GM19468 (cell line): Measurements from ENCODE around the gene BCL10.
A peak's percentile ranks its signal among the peaks of the same experiment; 100 is the strongest.

Experiments used
- ATAC-seq: cut with Tn5 transposase; IDR thresholded peaks from one replicate; pipeline ENCODE4 v1.9.1; 2021; ENCODE audit warnings: mild to moderate bottlenecking, moderate library complexity, moderate number of reproducible peaks; ENCODE audit not compliant: unreplicated experiment; ENCODE audit errors: extremely low read depth

Gene BCL10

GRCh38 chr1:85276215-85276977, at the start of gene BCL10:
Gene BCL10 (minus strand): TSS chr1:85276632. CDS start chr1:85276352, 280 bp downstream.
- peak; percentile 99 for ATAC-seq

GRCh38 chr1:85325920-85326319, 49.5 kb upstream of the BCL10 start:
- no peak for ATAC-seq

GRCh38 chr1:85323770-85324169, 47.3 kb upstream of the BCL10 start:
- ATAC-seq: no peak

- ATAC-seq: no peak
Measured at GRCh38 chr1:85322655-85323054, 46.2 kb upstream of the BCL10 start.

- ATAC-seq: no peak
Measured at GRCh38 chr1:85321237-85321964, 45.0 kb upstream of the BCL10 start.

- ATAC-seq: no peak
Measured at GRCh38 chr1:85320371-85321131, 44.1 kb upstream of the BCL10 start.

- ATAC-seq: no peak
Measured at GRCh38 chr1:85319931-85320330, 43.5 kb upstream of the BCL10 start.

GRCh38 chr1:85319491-85319890, 43.1 kb upstream of the BCL10 start:
- ATAC-seq: no peak

GRCh38 chr1:85318217-85318616, 41.8 kb upstream of the BCL10 start:
- no peak for ATAC-seq

GRCh38 chr1:85317560-85317959, 41.1 kb upstream of the BCL10 start:
- ATAC-seq: no peak

GRCh38 chr1:85316321-85316720, 39.9 kb upstream of the BCL10 start:
- ATAC-seq: no peak

- ATAC-seq: no peak
Measured at GRCh38 chr1:85315789-85316188, 39.4 kb upstream of the BCL10 start.

GRCh38 chr1:85314726-85315125, 38.3 kb upstream of the BCL10 start:
- no peak for ATAC-seq

GRCh38 chr1:85313888-85314696, 37.7 kb upstream of the BCL10 start:
- ATAC-seq: no peak

- no peak for ATAC-seq
Measured at GRCh38 chr1:85311818-85312217, 35.4 kb upstream of the BCL10 start.

- ATAC-seq: no peak
Measured at GRCh38 chr1:85308833-85309350, 32.5 kb upstream of the BCL10 start.

GRCh38 chr1:85307987-85308832, 31.8 kb upstream of the BCL10 start:
- ATAC-seq: peak; percentile 67

GRCh38 chr1:85306236-85306635, 29.8 kb upstream of the BCL10 start:
- ATAC-seq: no peak
